ENCODE results near the gene OCSTAMP.
A peak's percentile ranks its signal among the peaks of the same experiment; 100 is the strongest.

The OCSTAMP gene

GRCh38 chr20:46555370-46555956 lies 5.0 kb upstream of the OCSTAMP start:
- Histone ChIP-seq H3K79me1 (ENCODE audit: low read depth, low read length) (no peaks in the 10 kb centered on the region), H2AK5ac (ENCODE audit: low read depth, low read length) (no peak overlapping the region), H3K27me3 (ENCODE audit: control insufficient read depth in 3 of 3, insufficient read depth in 3 of 3, low read depth in 1 of 3, low read length in 3 of 3) (no peaks in the 10 kb centered on the region), H2BK12ac (ENCODE audit: low read length) (no peak overlapping the region), H3K27ac (replicated peaks; ENCODE audit: low read length) (no peak overlapping the region), H3K23ac (ENCODE audit: low read depth, low read length, poor library complexity) (no peak overlapping the region), H2AFZ (ENCODE audit: low read length) (peak overlapping the region; percentile 6), H3K4ac (ENCODE audit: low read length) (no peak overlapping the region), H3K4me1 (ENCODE audit: control insufficient read depth in 2 of 2, insufficient read depth in 1 of 2, low read depth in 1 of 2, low read length in 2 of 2) (peaks cover 8 to 34% of the 10 kb centered on the region in 2 donors), H4K91ac (ENCODE audit: low read depth, low read length, poor library complexity) (no peak overlapping the region), H2BK5ac (ENCODE audit: low read length) (no peak overlapping the region), H3K36me3 (replicated peaks in 1 of 2; ENCODE audit: control insufficient read depth in 2 of 2, insufficient read depth in 2 of 2, low read length in 2 of 2) (no peaks in the 10 kb centered on the region), H3K4me3 (ENCODE audit: low read length in 2 of 2) (no peak overlapping the region), H3K9me3 (replicated peaks in 1 of 2; ENCODE audit: control insufficient read depth in 2 of 2, insufficient read depth in 1 of 2, low read depth in 1 of 2, low read length in 2 of 2) (no peaks in the 10 kb centered on the region), H2BK15ac (ENCODE audit: low read length) (no peak overlapping the region), H3K18ac (ENCODE audit: low read length) (no peak overlapping the region), H4K8ac (ENCODE audit: low read depth, low read length) (no peak overlapping the region), H2BK120ac (ENCODE audit: low read depth, low read length) (no peak overlapping the region), H3K14ac (ENCODE audit: low read length) (no peak overlapping the region), H3K9ac (ENCODE audit: low read depth, low read length, poor library complexity) (no peak overlapping the region), H3K4me2 (ENCODE audit: insufficient read depth, low read length, poor library complexity, severe bottlenecking) (no peak overlapping the region)
- WGBS, 2 donors (ENCODE audit: extremely low coverage in 2 of 2, insufficient read length in 2 of 2, insufficient replicate concordance in 1 of 2) = no CpG with 5 or more reads among the region's 4 CpGs
- DNase-seq (ENCODE audit: low spot score) = no peak

GRCh38 chr20:46554828-46555227 lies 4.4 kb upstream of the OCSTAMP start:
- Histone ChIP-seq H3K9ac (ENCODE audit: low read depth, low read length, poor library complexity) (no peak overlapping the region), H2BK120ac (ENCODE audit: low read depth, low read length) (no peak overlapping the region), H3K9me3 (replicated peaks in 1 of 2; ENCODE audit: control insufficient read depth in 2 of 2, insufficient read depth in 1 of 2, low read depth in 1 of 2, low read length in 2 of 2) (no peaks in the 10 kb centered on the region), H3K14ac (ENCODE audit: low read length) (no peak overlapping the region), H3K23ac (ENCODE audit: low read depth, low read length, poor library complexity) (no peak overlapping the region), H2AFZ (ENCODE audit: low read length) (peak overlapping the region; percentile 6), H3K27ac (replicated peaks; ENCODE audit: low read length) (no peak overlapping the region), H2BK15ac (ENCODE audit: low read length) (no peak overlapping the region), H3K27me3 (ENCODE audit: control insufficient read depth in 3 of 3, insufficient read depth in 3 of 3, low read depth in 1 of 3, low read length in 3 of 3) (no peaks in the 10 kb centered on the region), H3K4me2 (ENCODE audit: insufficient read depth, low read length, poor library complexity, severe bottlenecking) (no peak overlapping the region), H2BK12ac (ENCODE audit: low read length) (no peak overlapping the region), H3K79me1 (ENCODE audit: low read depth, low read length) (no peaks in the 10 kb centered on the region), H4K8ac (ENCODE audit: low read depth, low read length) (no peak overlapping the region), H3K4ac (ENCODE audit: low read length) (no peak overlapping the region), H3K18ac (ENCODE audit: low read length) (no peak overlapping the region), H4K91ac (ENCODE audit: low read depth, low read length, poor library complexity) (no peak overlapping the region), H3K4me1 (ENCODE audit: control insufficient read depth in 2 of 2, insufficient read depth in 1 of 2, low read depth in 1 of 2, low read length in 2 of 2) (peaks cover 8 to 34% of the 10 kb centered on the region in 2 donors), H3K4me3 (ENCODE audit: low read length in 2 of 2) (no peak overlapping the region), H2BK5ac (ENCODE audit: low read length) (no peak overlapping the region), H2AK5ac (ENCODE audit: low read depth, low read length) (no peak overlapping the region), H3K36me3 (replicated peaks in 1 of 2; ENCODE audit: control insufficient read depth in 2 of 2, insufficient read depth in 2 of 2, low read length in 2 of 2) (no peaks in the 10 kb centered on the region)
- no peak for DNase-seq (ENCODE audit: low spot score)
- no CpG with 5 or more reads among the region's 3 CpGs for WGBS, 2 donors (ENCODE audit: extremely low coverage in 2 of 2, insufficient read length in 2 of 2, insufficient replicate concordance in 1 of 2)

- Histone ChIP-seq H3K9me3 (replicated peaks in 1 of 2; ENCODE audit: control insufficient read depth in 2 of 2, insufficient read depth in 1 of 2, low read depth in 1 of 2, low read length in 2 of 2) (no peaks in the 10 kb centered on the region), H3K4me3 (ENCODE audit: low read length in 2 of 2) (no peak overlapping the region), H3K4me2 (ENCODE audit: insufficient read depth, low read length, poor library complexity, severe bottlenecking) (no peak overlapping the region), H3K4me1 (ENCODE audit: control insufficient read depth in 2 of 2, insufficient read depth in 1 of 2, low read depth in 1 of 2, low read length in 2 of 2) (peaks cover 6 to 31% of the 10 kb centered on the region in 2 donors), H3K14ac (ENCODE audit: low read length) (no peak overlapping the region), H2BK5ac (ENCODE audit: low read length) (no peak overlapping the region), H3K23ac (ENCODE audit: low read depth, low read length, poor library complexity) (no peak overlapping the region), H2BK120ac (ENCODE audit: low read depth, low read length) (no peak overlapping the region), H3K27ac (replicated peaks; ENCODE audit: low read length) (no peak overlapping the region), H3K4ac (ENCODE audit: low read length) (no peak overlapping the region), H3K18ac (ENCODE audit: low read length) (no peak overlapping the region), H2AK5ac (ENCODE audit: low read depth, low read length) (no peak overlapping the region), H3K27me3 (ENCODE audit: control insufficient read depth in 3 of 3, insufficient read depth in 3 of 3, low read depth in 1 of 3, low read length in 3 of 3) (no peaks in the 10 kb centered on the region), H3K36me3 (replicated peaks in 1 of 2; ENCODE audit: control insufficient read depth in 2 of 2, insufficient read depth in 2 of 2, low read length in 2 of 2) (no peaks in the 10 kb centered on the region), H2AFZ (ENCODE audit: low read length) (no peak overlapping the region), H3K79me1 (ENCODE audit: low read depth, low read length) (no peaks in the 10 kb centered on the region), H4K8ac (ENCODE audit: low read depth, low read length) (no peak overlapping the region), H2BK15ac (ENCODE audit: low read length) (no peak overlapping the region), H2BK12ac (ENCODE audit: low read length) (no peak overlapping the region), H3K9ac (ENCODE audit: low read depth, low read length, poor library complexity) (no peak overlapping the region), H4K91ac (ENCODE audit: low read depth, low read length, poor library complexity) (no peak overlapping the region)
- WGBS, 2 donors (ENCODE audit: extremely low coverage in 2 of 2, insufficient read length in 2 of 2, insufficient replicate concordance in 1 of 2) = no CpG with 5 or more reads among the region's 3 CpGs
- DNase-seq (ENCODE audit: low spot score) = no peak
These were observed 3.5 kb upstream of the OCSTAMP start for GRCh38 chr20:46553926-46554325.

- WGBS, 2 donors (ENCODE audit: extremely low coverage in 2 of 2, insufficient read length in 2 of 2, insufficient replicate concordance in 1 of 2) = no CpG with 5 or more reads among the region's 4 CpGs
- Histone ChIP-seq H3K36me3 (replicated peaks in 1 of 2; ENCODE audit: control insufficient read depth in 2 of 2, insufficient read depth in 2 of 2, low read length in 2 of 2) (no peaks in the 10 kb centered on the region), H2AK5ac (ENCODE audit: low read depth, low read length) (no peak overlapping the region), H3K27ac (replicated peaks; ENCODE audit: low read length) (no peak overlapping the region), H4K8ac (ENCODE audit: low read depth, low read length) (no peak overlapping the region), H3K9me3 (replicated peaks in 1 of 2; ENCODE audit: control insufficient read depth in 2 of 2, insufficient read depth in 1 of 2, low read depth in 1 of 2, low read length in 2 of 2) (no peaks in the 10 kb centered on the region), H3K4me1 (ENCODE audit: control insufficient read depth in 2 of 2, insufficient read depth in 1 of 2, low read depth in 1 of 2, low read length in 2 of 2) (peaks cover 1 to 25% of the 10 kb centered on the region in 2 donors), H3K23ac (ENCODE audit: low read depth, low read length, poor library complexity) (no peak overlapping the region), H3K9ac (ENCODE audit: low read depth, low read length, poor library complexity) (no peak overlapping the region), H3K4me3 (ENCODE audit: low read length in 2 of 2) (no peak overlapping the region), H2BK15ac (ENCODE audit: low read length) (no peak overlapping the region), H2BK12ac (ENCODE audit: low read length) (no peak overlapping the region), H3K4me2 (ENCODE audit: insufficient read depth, low read length, poor library complexity, severe bottlenecking) (no peak overlapping the region), H3K79me1 (ENCODE audit: low read depth, low read length) (no peaks in the 10 kb centered on the region), H3K27me3 (ENCODE audit: control insufficient read depth in 3 of 3, insufficient read depth in 3 of 3, low read depth in 1 of 3, low read length in 3 of 3) (no peaks in the 10 kb centered on the region), H3K14ac (ENCODE audit: low read length) (no peak overlapping the region), H2AFZ (ENCODE audit: low read length) (peak overlapping the region; percentile 75), H2BK120ac (ENCODE audit: low read depth, low read length) (no peak overlapping the region), H2BK5ac (ENCODE audit: low read length) (no peak overlapping the region), H3K18ac (ENCODE audit: low read length) (no peak overlapping the region), H3K4ac (ENCODE audit: low read length) (no peak overlapping the region), H4K91ac (ENCODE audit: low read depth, low read length, poor library complexity) (no peak overlapping the region)
- no peak for DNase-seq (ENCODE audit: low spot score)
These were observed 2.3 kb upstream of the OCSTAMP start for GRCh38 chr20:46552460-46553420.

Data from neuronal stem cell (in vitro differentiated cells).